Heart left ventricle (tissue), 16 donors: Measurements from ENCODE around the gene FBXW7. TPM values are rescaled to one million over a fixed set of nuclear protein-coding genes. Genes with fewer than 3 reads are reported as not detected.

Experiments
- ATAC-seq, 4 donors: fragments of 200-7000 bp; cut with Tn5 transposase; one replicate each; pipeline ENCODE4 v1.9.1; 2020 to 2022; ENCODE audit warnings: moderate library complexity in 4 of 4, mild to moderate bottlenecking in 3 of 4, moderate number of reproducible peaks in 1 of 4
- DNase-seq, 5 donors: peaks; one replicate each; pipeline ENCODE4 v3.0.0-alpha.2; 2020
- H3K27ac ChIP-seq, 12 donors: fragments of 200-600 bp; sonication (generic) in 4 of 12; one replicate each; pipeline versions ENCODE4 v1.5.0 to v1.8.0; 2016 to 2022; ENCODE audit warnings: mild to moderate bottlenecking in 2 of 12
- H3K27me3 ChIP-seq, 9 donors: fragments of 200-600 bp; sonication (generic) in 2 of 9; one replicate each; pipeline versions ENCODE4 v1.5.1 to v1.8.0; 2016 to 2022; ENCODE audit warnings: mild to moderate bottlenecking in 3 of 9
- H3K36me3 ChIP-seq, 9 donors: fragments of 200-600 bp; sonication (generic) in 2 of 9; one replicate each; pipeline versions ENCODE4 v1.5.0 to v1.8.0; 2018 to 2022; ENCODE audit warnings: mild to moderate bottlenecking in 2 of 9
- H3K4me1 ChIP-seq, 12 donors: fragments of 200-600 bp; sonication (generic) in 4 of 12; one replicate each; pipeline versions ENCODE4 v1.5.0 to v1.8.0; 2016 to 2022; ENCODE audit warnings: mild to moderate bottlenecking in 3 of 12
- H3K4me3 ChIP-seq, 12 donors: fragments of 200-600 bp; sonication (generic) in 4 of 12; one replicate each; pipeline versions ENCODE4 v1.5.0 to v1.8.0; 2017 to 2022; ENCODE audit warnings: mild to moderate bottlenecking in 9 of 12, moderate library complexity in 4 of 12
- H3K9me3 ChIP-seq, 12 donors: fragments of 200-600 bp; sonication (generic) in 4 of 12; one replicate each; pipeline versions ENCODE4 v1.5.0 to v1.8.0; 2016 to 2022; ENCODE audit warnings: mild to moderate bottlenecking in 1 of 12
- CTCF ChIP-seq, 12 donors: fragments of 200-600 bp; sonication (generic) in 4 of 12; IDR thresholded peaks; one replicate each; pipeline versions ENCODE4 v1.5.0 to v1.8.0; 2018 to 2022; ENCODE audit warnings: antibody characterized with exemption in 12 of 12, mild to moderate bottlenecking in 5 of 12
- POLR2A ChIP-seq, 2 donors: fragments of 450-650 bp; IDR thresholded peaks; one replicate each; pipeline ENCODE4 v1.6.1; 2017; ENCODE audit warnings: antibody characterized with exemption in 2 of 2, mild to moderate bottlenecking in 2 of 2, moderate library complexity in 2 of 2
- whole genome bisulfite sequencing, 4 donors: extraction: QIAGEN DNeasy Blood & Tissue Kit in 2 of 4; methylation state at CpG; one replicate each; pipeline versions ENCODE4 v1.1.5 to v1.1.7; 2013 to 2018; 5-methylcytosine and 5-hydroxymethylcytosine counted together
- intact Hi-C, 10 donors: fragments of 100-400 bp; cut with DNase I; formaldehyde crosslinking; loops; one replicate each; pipeline versions ENCODE4 v1.11.1 to v1.14.2; 2022
- polyA plus RNA-seq, 2 donors: library from polyadenylated mRNA; stranded (reverse); fragments of 200-250 nt; gene quantifications; one replicate each; pipeline ENCODE4 v1.2.3, GENCODE V29; 2013
- total RNA-seq, 9 donors: library from RNA; depleted of rRNA in 2 of 9; stranded (reverse); fragments of >200 nt in 2 of 9; fragmentation: NEBNext Ultra II Directional in 3 of 9; extraction: Animal tissue kit (Norgen Biotek cat#: 25700) in 3 of 9; gene quantifications; one replicate each; pipeline versions ENCODE4 v1.1.0 to v1.2.4, GENCODE V29; 2016 to 2023
- donor health status: ischemic (EF 13 %, LVEDD 7.1; RV severe dilation, severe dysfunction).
- donor health status: healthy with polysubstance abuse.
- donor health status: DM: no; HTN: yes; CAD: no.
- donor health status: DM: no; HTN: no; CAD: no.
- donor health status: ischemic (EF 25% LVEDD 6.9; RV normal size, moderate dysfunction).
- donor health status: ischemic (EF 25% LVEDD 5.7; RV mildly dilated, moderate dysfunction).
- donor health status: healthy.
- donor health status: DM: yes; HTN: yes; CAD: no.
- donor health status: ischemic (EF 35%, LVEDD 5.7; RV mildly dilated, moderate dysfunction).
- donor health status: nonischemic (EF 11% LVEDD 7.7; RV severe dilation, severe dysfunction).
- donor health status: DM: yes; HTN: yes; CAD: no.
- donor health status: PGD.
- donor health status: ischemic (EF 29% LVEDD 5.4; RV normal size, mild dysfunction).
- donor health status: nonischemic (EF 23%, LVEDD 6.1; RV moderate dilation, normal function).

Gene FBXW7
- total and polyA plus RNA-seq, 11 donors = 20.6 to 74.1 (median 59.8) TPM

- Histone ChIP-seq H3K4me1 (peaks cover 0 to 23% (median 0%) of the 10 kb centered on the region in 12 donors), H3K4me3 (no peak overlapping the region), H3K27me3 (no peaks in the 10 kb centered on the region), H3K9me3 (no peaks in the 10 kb centered on the region), H3K27ac (no peak overlapping the region), H3K36me3 (no peaks in the 10 kb centered on the region)
- TF ChIP-seq POLR2A (IDR thresholded peaks at IDR 0.05) (no peak), CTCF (IDR thresholded peaks at IDR 0.05) (no peak)
- 87 to 89% (median 88%) methylated on average over 6 of the region's 6 CpGs for WGBS, 4 donors
- ATAC-seq (no peak), DNase-seq (no peak)
- intact Hi-C loops = no loop called here
These were observed 50.1 kb downstream of the FBXW7 start for GRCh38 chr4:152485726-152486276.

GRCh38 chr4:152482211-152482610, 53.7 kb downstream of the FBXW7 start:
- H3K4me1 ChIP-seq = peaks cover 0 to 40% (median 8%) of the 10 kb centered on the region in 12 donors
- TF ChIP-seq POLR2A (IDR thresholded peaks at IDR 0.05) (no peak), CTCF (IDR thresholded peaks at IDR 0.05) (no peak)

GRCh38 chr4:152480901-152481300, 55.0 kb downstream of the FBXW7 start:
- peaks cover 0 to 38% (median 8%) of the 10 kb centered on the region in 12 donors for H3K4me1 ChIP-seq
- WGBS, 4 donors = 94 to 97% (median 96%) methylated on average over 2 of the region's 2 CpGs
- DNase-seq = no peak
- intact Hi-C loops = no loop called here
- H3K4me3 ChIP-seq = no peak overlapping the region
- no peak overlapping the region for H3K27ac ChIP-seq
- H3K27me3 ChIP-seq = no peaks in the 10 kb centered on the region
- no peaks in the 10 kb centered on the region for H3K9me3 ChIP-seq
- no peak for TF ChIP-seq POLR2A (IDR thresholded peaks at IDR 0.05)
- no peak for TF ChIP-seq CTCF (IDR thresholded peaks at IDR 0.05)
- no peak for ATAC-seq
- H3K36me3 ChIP-seq = no peaks in the 10 kb centered on the region

More at GRCh38 chr4:152482211-152482610, 53.7 kb downstream of the FBXW7 start:
- Histone ChIP-seq H3K4me3 (no peak overlapping the region), H3K27ac (no peak overlapping the region), H3K9me3 (no peaks in the 10 kb centered on the region), H3K36me3 (no peaks in the 10 kb centered on the region), H3K27me3 (no peaks in the 10 kb centered on the region)
- intact Hi-C loops = no loop called here
- WGBS, 4 donors = 93 to 97% (median 97%) methylated on average over 2 of the region's 2 CpGs
- ATAC-seq = no peak
- DNase-seq = no peak

- H3K36me3 ChIP-seq = no peaks in the 10 kb centered on the region
- no peaks in the 10 kb centered on the region for H3K9me3 ChIP-seq
- H3K27me3 ChIP-seq = no peaks in the 10 kb centered on the region
- TF ChIP-seq POLR2A (IDR thresholded peaks at IDR 0.05) = no peak
- no peak for TF ChIP-seq CTCF (IDR thresholded peaks at IDR 0.05)
- peaks cover 0 to 36% (median 8%) of the 10 kb centered on the region in 12 donors for H3K4me1 ChIP-seq
- intact Hi-C loops = no loop called here
- no peak overlapping the region for H3K27ac ChIP-seq
- no peak for DNase-seq
- H3K4me3 ChIP-seq = no peak overlapping the region
- no peak for ATAC-seq
These were observed 55.6 kb downstream of the FBXW7 start for GRCh38 chr4:152480326-152480725.
